ENCODE results near the gene FAM43B.
A peak's percentile ranks its signal among the peaks of the same experiment; 100 is the strongest.
"Not testable (repeated sequence)": the region's sequence is repeated elsewhere in the genome, so short reads cannot be mapped to it uniquely, and the experiment has no call there.

Gene FAM43B, protein sequence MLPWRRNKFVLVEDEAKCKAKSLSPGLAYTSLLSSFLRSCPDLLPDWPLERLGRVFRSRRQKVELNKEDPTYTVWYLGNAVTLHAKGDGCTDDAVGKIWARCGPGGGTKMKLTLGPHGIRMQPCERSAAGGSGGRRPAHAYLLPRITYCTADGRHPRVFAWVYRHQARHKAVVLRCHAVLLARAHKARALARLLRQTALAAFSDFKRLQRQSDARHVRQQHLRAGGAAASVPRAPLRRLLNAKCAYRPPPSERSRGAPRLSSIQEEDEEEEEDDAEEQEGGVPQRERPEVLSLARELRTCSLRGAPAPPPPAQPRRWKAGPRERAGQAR

DNA sequence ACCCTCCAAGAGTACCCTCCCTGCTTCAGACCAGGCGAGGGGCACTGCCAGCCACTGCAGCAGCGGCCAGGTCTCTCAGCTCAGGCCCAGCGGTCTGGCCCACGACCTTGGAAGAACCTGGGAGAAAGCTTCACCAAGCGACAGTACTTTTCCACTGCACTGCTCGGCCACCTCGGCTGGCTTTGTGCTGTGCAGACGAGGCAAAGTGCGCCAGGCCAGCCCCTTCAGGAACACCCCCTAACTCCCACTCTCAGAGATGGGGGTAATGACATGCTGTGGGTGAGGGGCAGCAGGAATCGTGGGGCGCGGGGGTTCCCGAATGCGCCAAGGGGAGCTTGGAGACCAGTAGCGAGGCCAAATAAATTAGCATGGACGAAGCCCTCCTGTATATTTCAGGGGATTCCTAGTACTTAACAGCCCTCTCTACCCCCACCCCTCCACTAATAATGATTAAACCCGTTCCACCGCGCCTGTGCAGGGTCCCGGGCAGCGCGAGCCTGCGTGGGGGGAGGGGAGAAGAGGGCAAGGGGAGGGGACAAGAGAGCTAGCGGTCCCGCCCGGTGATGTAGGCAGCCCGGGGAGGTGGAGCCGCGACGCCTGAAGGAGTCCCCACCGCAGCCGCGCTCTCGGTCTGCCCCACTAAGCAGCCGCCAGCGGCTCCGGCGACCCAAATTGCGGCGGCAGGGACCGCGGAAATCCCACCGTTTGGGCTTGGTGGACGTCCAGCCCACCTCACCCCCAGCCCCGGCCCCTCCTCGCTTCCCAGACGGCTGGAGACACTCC lies at the start of gene FAM43B:
Gene FAM43B (plus strand): TSS at position 629 of the 783 bp plus-strand sequence. CDS start 401 bp downstream, outside the sequence.
- DNase-seq, result peak; percentile 31 to 39

DNA sequence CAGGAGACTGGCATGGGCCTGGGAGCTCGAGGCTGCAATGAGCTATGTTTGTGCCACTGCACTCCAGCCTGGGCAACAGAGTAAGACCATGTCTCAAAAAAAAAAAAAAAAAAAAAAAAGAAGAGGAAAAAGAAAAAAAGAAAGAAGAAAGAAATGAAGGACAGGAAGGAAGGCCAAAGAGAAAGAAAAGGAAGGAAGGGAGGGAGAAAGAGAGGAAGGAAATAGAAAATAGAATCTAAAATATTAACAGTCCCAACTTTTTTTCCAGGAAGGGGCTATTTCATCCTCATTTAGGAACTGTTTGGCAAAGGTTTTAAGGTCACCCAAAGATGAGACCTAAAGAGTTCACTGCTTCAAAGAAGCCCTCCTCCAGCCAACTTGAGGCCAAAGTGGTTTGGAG lies 46.9 kb upstream of the FAM43B start:
- DNase-seq, result no peak

DNA sequence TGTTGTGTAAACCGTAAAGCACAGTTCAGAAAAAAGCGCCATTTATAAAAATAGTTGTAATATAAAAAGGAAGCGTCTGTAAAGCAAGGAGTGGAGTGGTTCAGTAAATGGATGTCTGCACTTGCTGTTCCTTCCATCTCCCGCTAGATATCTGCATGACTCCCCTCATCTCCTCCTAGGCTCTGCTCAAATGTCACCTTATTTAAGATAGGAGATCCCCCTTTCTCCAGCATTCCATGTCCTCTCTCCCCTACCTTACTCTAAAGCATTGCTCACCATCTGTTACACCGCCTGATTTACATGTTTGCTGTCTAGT lies 45.2 kb upstream of the FAM43B start:
- no peak for DNase-seq

DNA sequence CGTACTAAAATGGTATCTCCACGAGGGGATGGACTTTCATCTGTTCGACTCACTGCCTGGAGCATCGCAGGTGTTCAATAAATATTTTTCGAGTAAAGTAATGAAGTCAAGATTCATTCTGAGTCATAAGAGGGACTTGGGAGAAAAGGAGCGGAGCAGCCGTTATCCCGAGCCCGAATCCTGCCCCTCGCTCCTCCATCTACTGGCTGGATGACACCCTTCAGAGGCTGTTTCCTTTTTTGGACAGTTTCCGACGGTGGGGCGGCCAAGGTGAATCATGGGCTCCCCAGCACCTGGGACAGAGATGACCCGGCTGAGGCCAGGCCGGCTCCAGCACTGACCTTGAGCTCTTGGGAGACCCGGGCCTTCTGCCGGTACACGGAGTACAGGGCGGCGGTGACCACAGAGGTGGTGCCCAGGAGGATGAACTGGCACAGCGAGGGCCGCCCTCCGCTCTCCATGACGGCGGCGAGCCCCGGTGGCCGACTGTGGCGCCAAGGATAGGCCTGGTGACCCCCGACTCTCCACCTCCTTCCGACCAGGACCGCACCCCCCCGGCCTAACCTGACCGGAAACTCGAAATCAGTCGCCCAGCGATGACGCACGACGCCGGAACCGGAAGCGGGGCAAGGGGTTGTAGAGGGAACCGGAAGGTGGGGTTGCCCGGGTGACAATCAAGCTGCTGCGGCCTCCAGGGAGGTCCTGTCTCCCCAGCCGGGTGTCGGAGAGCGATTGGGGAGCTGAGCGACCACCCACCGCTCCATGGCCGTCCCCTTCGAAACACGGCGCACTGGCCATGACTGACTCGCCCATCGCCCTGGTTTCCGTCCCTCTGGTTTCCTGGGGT lies 44.6 kb upstream of the FAM43B start, which contains the start of gene MUL1:
Gene MUL1 (minus strand): TSS at position 588 of the 847 bp plus-strand sequence. CDS start 127 bp downstream, at position 461.
- DNase-seq, result peak; percentile 96 to 97

DNA sequence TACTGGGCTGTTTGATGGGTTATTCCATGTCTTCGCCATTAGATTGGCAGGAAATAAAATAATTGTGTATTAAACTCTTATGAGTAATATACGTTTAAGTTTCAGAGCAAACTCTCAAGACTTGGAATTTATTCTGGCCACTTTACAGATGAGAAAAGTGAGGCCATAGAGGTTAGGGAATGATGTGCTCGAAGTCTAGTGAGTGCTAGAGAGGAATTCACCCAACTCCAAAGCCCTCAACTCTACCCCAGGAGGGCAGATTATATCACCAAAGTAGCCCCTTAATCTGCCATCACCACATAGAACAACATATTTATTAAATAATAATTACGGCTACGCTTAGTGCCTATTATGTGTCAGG lies 44.0 kb upstream of the FAM43B start:
- DNase-seq, result no peak

DNA sequence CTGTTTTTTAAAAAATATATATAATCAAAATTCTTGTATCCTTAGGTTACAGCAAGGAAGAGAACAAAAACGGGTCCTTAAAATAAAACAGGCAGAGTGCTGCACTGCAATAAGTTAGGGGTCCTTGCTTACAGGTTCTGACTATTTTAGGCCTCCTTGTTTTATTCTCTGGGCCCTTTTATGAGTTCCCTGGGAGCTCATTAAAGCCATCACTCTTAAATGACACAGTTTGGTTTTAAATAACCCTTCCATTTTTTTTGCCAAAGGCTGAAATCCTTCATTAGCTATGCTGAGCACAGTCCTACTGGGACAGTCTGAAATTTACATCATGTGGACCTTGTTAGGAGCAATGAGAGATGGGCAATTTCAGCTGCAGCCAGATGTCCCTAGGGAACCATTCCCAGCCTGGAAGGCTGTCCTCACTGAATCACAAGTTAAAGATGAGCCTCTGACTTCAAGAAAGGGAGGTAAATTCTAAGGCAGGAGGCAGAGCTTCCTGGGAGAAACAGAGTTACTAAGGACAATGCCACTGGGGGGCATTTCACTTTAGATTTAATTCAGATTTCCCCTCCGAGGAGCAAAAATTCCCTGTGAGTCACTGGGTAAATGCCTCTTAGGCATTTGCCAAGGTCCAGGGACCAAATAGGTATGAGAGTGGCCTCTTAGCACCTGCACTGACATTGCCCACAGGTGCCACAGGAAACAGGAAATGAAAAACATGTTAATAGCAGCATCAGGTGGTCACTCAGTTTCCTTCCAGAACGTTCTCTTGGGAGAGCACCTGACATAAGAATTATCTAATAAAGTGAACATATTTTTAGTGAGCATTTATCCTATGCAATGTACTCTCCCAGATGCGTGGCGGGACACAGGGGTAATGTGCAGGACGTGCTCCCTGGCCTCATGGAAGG lies 40.6 kb upstream of the FAM43B start:
- DNase-seq, result no peak

DNA sequence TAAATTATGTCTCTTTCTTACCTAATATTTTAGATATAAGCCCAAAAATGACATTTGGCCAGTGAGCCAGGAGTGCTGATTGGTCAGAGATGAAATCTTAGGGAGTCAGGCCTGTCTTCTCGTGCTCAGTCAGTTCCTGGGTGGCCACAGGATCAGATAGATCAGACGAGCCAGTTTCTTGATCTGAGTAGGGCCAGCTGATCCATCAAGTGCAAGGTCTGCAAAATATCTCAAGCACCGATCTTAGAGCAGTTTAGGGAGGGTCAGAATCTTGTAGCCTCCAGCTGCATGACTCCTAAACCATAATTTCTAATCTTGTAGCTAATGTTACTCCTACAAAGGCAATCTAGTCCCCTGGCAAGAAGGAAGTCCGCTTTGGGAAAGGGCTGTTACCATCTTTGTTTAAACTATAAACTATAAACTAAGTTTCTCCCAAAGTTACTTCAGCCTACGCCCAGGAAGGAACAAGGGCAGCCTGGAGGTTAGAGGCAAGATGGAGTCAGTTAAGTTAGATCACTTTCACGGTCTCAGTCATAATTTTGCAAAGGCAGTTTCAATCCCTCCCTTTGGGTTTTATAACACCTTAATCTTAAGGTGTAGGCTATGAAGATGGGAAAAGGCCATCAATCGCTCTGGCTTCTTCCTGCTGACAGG lies 32.6 kb upstream of the FAM43B start:
- DNase-seq, result not testable (repeated sequence)

DNA sequence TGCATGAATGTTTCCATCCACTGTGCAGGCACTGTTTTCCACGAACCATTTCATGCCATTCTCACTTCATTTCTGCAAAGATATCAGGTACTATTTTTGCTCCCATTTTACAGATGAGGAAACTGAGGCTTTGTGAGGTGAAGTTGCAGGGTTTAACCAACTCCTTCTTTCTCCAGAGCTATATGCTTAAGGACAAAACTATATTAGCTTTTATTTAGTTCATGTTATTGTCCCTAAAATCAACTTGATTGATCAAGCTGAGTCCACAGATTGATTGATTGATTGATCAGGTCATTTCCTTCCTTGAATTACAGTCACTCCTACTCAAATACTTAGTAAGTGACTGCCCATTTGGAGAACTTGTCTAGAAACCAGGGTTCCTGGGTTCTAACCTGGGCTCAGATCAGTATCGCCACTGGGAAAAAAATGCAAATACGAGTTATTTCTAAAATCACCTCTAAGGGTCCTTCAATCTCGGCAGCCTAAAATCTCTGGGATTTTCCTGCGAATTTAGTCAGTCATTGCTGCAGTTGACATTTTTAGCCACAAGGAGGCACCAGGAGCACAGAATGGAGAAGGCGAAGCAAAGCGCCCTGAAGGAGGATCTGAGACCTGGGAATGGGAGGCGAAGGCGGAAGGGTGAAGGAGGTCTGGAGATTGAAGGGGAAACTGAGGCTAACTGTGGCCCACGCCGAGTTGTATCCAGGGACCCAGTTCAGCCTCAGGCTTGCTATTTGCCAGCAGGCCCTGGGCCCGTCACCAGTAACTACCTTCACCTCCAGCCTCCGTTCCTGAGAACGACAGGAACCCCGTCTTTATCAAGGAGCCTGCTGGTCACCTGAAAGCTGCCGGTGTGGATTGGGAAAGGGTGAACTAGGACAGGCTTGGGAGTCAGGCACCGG lies 30.2 kb upstream of the FAM43B start:
- DNase-seq, result peak; percentile 79 to 82

DNA sequence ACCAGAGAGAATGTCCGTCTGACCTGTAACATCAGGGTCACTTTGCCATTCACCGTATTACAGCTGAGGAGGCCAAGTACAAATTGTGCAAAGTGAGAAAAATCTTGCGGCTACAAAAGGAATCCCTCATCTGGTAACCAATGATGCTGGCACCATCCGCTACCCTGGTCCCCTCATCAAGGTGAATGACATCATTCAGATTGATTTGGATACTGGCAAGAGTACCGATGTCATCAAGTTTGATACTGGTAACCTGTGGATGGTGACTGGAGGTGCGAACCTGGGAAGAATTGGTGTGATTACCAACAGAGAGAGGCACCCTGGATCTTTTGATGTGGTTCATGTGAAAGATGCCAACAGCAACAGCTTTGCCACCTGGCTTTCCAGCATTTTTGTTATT lies 26.1 kb upstream of the FAM43B start:
- DNase-seq, result no peak

DNA sequence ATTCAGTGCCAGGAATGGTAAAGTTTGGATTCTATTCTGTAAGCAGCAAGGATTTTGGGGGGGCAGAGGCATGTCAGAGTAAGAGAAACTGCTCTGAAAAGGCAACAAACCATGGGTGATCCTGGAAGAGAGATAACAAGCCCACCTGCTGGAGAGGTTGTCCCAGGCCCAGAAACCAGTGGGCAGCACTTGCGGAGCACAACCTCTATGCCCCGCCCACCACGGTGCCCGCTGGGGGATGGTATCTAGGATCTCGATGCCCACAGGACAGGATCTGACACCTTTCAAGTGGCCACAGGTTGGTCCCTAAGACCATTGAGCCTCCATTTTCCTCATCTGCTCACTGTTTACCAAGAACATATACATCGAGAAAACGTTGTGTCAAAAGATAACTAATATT lies 24.2 kb upstream of the FAM43B start:
- no peak for DNase-seq

DNA sequence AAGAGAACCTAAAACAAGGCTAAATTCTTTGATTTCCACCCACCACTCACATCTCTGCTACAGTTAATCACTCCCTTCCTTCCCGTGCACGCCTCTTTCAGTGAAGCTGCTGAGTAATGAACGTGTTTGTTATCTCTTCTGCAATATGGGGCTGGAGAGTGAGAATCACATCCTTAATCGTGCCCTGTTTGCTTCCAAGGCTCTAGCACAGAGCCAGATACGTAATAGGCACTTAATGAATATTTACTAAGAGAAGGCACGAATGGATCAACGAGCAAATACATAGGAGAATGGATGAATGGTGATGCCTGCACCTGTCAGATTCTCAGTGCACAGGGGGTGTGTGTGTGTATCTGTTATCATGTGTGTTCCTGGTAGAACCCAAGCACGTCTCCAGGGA lies 22.1 kb upstream of the FAM43B start:
- DNase-seq, result no peak

DNA sequence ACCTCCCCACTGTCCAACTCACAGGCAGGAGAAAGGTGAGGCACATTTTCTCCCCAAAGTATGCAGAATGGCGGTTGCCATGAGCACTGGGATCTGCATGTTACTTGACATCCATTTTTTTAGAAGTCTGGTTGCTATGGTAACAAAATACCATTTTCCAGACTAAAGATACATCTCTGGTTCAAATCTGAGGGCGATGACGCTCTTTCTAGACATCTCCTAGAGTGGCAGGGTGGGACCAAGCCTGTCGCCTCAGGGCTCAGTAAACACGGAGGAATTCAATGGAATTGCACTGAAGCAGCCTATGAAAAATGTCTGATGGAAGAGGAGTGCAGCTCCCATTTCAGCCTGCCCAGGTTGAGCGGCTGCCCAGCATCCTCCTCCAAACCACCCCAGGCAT lies 21.5 kb upstream of the FAM43B start:
- DNase-seq, result no peak

DNA sequence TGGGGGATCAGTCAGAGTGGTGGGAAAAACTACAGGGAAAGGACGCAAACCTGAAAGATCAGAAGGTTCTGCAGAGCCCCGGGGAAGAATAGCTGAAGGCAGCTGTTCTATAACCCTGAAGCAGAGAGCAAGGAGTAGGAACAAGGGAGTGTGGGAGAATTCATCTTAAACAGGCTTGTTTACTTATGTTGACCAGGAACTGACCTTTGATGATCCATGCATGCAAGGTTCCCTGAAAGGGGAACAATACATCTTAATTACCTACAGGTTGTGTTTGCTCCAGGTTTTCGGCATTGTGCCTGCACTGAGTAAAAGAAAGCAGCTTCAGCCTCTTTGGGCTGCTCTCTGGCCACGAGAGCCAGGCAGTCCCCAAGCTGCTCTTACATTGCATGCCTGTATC lies 18.7 kb upstream of the FAM43B start:
- no peak for DNase-seq

DNA sequence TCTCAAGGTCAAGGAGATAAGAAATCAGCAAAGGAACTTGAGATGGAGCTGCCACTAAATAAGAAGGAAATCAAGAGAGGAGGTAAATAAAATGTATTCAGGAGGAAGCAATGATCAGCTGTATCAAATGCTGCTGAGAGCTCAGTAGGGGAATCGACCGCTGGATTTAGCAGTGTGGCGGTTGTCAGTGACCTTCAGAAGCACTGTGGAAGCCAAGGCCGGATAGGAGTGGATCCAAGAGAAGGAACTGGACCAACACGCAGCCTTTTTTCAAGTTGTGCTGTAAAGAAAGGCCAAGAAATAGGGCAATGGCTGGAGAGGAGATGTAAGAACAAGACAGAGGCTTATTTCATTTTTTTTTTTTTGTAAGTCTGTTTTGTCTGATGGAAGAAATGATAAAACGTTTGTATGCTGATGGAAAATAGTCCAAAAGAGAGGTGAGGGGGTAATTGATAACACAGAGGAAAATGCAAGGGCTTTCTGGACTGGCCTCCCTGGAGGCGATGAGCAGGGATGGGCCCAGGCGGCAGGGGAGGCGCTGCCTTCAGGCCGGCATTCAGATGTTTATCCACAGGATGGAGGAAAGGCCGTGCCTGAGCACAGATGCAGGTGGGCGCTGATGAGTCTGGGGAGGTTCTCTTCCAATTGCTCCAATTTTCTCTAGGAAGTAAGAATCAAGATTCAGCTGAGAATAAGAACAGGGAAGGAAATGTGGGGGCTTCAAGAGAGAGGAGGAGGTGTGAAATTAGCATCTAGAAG lies 17.5 kb upstream of the FAM43B start:
- no peak for DNase-seq

DNA sequence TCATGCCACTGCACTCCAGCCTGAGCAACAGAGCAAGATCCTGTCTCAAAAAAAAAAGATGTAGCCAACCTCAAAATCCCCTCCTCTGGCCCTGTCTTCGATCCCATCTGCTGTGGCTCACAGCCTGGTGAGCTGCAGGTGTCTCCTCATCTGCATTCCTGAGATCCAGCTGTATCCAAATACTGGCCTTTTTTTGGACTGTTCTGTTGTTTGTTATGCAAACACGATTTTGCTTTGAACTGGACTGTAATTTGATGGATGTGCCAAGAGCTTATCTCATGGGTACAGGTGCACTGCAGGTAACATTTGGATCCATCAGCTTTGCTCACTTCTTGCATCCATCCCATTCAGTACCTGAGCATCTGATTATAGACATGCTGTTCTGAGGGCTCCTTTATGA lies 14.1 kb upstream of the FAM43B start:
- DNase-seq, result no peak

DNA sequence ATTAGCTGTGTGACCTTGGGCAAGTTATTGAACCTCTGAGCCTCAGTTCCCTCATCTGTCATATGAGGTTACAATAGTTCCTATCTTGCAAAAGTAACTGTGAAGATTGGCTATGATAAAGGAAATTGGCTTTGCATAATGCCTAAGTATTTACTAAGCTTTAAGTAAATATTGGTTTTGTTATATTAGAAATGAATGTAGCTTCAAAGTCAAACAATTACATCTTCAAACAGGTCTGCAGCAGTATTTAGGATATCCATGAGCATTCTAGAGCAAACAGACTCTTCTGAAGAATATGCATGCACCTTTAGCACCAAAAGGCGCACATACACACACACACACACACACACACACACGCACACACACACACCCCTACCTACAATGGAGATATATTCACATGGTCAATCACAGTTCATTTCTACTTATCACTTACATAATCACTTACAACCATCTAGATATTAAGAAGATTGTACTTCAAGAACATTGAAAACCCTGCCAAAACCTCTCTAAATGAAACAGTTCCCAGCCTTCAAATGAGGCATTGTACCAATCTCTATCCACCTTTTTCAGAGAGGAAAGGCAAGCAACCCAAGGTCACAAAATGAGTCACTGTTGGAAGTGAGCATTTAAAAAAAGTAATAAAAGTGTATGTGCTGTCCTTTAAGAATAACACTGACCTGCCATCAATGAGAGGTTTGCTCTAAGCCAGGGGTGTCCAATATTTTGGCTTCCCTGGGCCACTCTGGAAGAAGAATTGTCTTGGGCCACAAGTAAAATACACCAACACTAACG lies 13.4 kb upstream of the FAM43B start:
- no peak for DNase-seq

DNA sequence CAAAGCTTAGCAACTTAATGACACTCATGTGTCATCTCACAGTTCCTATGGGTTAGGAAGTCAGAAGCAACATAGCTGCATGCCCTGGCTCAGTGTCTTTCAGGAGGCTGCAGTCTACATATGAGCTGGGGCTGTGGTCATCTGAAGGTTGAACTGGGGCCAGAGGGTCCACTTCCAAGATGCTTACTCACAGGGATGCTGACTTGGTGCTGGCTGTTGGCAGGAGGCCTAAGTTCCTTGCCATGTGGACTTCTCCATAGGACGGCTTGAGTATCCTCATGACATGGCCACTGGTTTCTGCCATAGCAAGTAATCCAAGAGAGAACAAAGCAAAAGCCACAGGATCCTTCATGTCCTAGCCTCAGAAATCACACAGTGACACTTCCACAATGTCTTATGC lies 12.1 kb upstream of the FAM43B start:
- DNase-seq, result no peak

DNA sequence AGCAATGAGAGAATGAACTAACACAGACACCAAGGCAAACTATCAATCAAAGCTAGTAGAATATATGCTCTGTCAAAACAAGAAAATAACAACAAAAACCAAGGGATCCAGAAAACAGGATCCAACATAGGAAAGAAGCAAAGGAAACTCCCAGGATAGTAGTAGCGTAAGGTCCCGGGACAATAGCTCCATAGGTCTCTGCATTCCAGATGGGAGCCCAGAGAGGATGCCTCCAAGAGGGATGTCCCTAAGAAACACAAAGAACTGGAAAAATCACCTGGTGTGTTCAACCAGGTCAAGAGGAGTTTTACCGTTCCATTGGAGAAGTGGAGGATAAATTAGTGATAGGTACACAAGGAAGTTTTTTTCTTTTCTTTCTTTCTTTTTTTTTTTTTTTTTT lies 5.7 kb upstream of the FAM43B start:
- DNase-seq, result no peak

DNA sequence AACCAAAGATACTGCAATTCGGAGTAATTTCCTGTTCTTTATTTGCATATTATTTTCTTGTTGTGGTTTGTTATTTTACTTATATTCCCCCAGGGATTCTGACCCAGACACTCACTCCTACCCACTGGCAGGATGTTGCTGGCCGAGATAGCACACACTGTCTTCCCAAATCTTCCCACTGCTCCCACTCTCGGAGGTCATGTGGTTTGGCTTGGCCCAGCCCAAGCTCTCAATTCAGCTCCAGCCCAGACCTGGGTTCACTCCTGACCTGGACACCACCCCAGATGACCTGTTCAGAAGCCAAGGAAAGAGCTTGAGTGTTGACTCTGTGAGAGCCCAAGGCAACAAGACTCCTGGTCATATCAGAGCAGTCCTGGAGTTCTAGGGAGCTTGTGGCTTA lies 1.2 kb upstream of the FAM43B start:
- DNase-seq, result no peak

Measured in activated T-cell treated with anti-CD3 and anti-CD28 coated beads, Interleukin-2, amount 50 U/mL, for 48 hours (primary cell).